HCT116 (cell line): ENCODE results near the gene ARRDC4. TPM values are rescaled to one million over a fixed set of nuclear protein-coding genes. Genes with fewer than 3 reads are reported as not detected.

ENCODE experiments used
- ATAC-seq: fragments of 200-7000 bp; cut with Tn5 transposase; 2 replicates; pipeline ENCODE4 v1.9.1; 2020; ENCODE audit warnings: mild to moderate bottlenecking, moderate library complexity
- BruUV-seq: library from RNA; stranded (reverse); fragments of 400-500 nt; replicated peaks from 2 replicates; lab custom pipeline; 2021; lab: Mats Ljungman, UMichigan
- CTCF ChIA-PET: fragments of 300-600 bp; sonication (Branson Sonifier 250); formaldehyde crosslinking; loops from one replicate; lab custom pipeline; 2021; ENCODE audit warnings: antibody characterized with exemption; lab: Charles Lee
- POLR2A ChIA-PET: fragments of 300-600, 350-600 bp; sonication (Branson Sonifier 250); formaldehyde crosslinking; loops from one replicate; lab custom pipeline; 2021; ENCODE audit warnings: antibody characterized with exemption; lab: Charles Lee
- RAD21 ChIA-PET, 2 experiments: fragments of 300-600 bp; sonication (Branson Sonifier 250); formaldehyde crosslinking; loops; one replicate each; lab custom pipeline; 2023; ENCODE audit warnings: low total read pairs in 2 of 2; ENCODE audit not compliant: uncharacterized antibody in 2 of 2, unreplicated experiment in 2 of 2, low non-redundant PET in 1 of 2; lab: Charles Lee
- DNase-seq: peaks from one replicate; pipeline ENCODE4 v3.0.0-alpha.2; 2010; ENCODE audit warnings: low read depth, low spot score
- H2AFZ ChIP-seq: fragments of 200-600 bp; shearing (Covaris generic), sonication (generic); 2 replicates; pipeline ENCODE4 v1.6.1; 2017; ENCODE audit warnings: low read depth, mixed run types, mixed read lengths, antibody characterized with exemption, low read length; ENCODE audit not compliant: poor library complexity, severe bottlenecking
- H3K27ac ChIP-seq: 2 replicates; pipeline ENCODE4 v1.5.1; 2012; ENCODE audit warnings: low read depth, low read length
- H3K27me3 ChIP-seq: fragments of 200-600 bp; sonication (generic); 2 replicates; pipeline ENCODE4 v1.6.1; 2016; ENCODE audit warnings: mixed run types, low read length, mixed read lengths; ENCODE audit not compliant: insufficient read depth
- H3K36me3 ChIP-seq, 2 experiments: fragments of 200-500 bp in 1 of 2; fragments of 200-600 bp in 1 of 2; sonication (Bioruptor generic) in 1 of 2; sonication (generic) in 1 of 2; 2 replicates each; pipeline versions ENCODE4 v1.5.1 to v1.6.1; 2014 to 2016; ENCODE audit warnings: low read length in 2 of 2, inconsistent platforms in 1 of 2, mixed read lengths in 1 of 2, mixed run types in 1 of 2; ENCODE audit not compliant: insufficient read depth in 2 of 2, control insufficient read depth in 1 of 2
- H3K4me1 ChIP-seq, 2 experiments: fragments of 200-600 bp in 1 of 2; sonication (generic) in 1 of 2; 2 replicates each; pipeline versions ENCODE4 v1.5.1 to v1.6.1; 2012 to 2017; ENCODE audit warnings: low read length in 2 of 2, inconsistent platforms in 1 of 2, mild to moderate bottlenecking in 1 of 2, mixed read lengths in 1 of 2, mixed run types in 1 of 2, moderate library complexity in 1 of 2; ENCODE audit not compliant: insufficient read depth in 2 of 2, control insufficient read depth in 1 of 2
- H3K4me2 ChIP-seq: fragments of 200-600 bp; sonication (generic); 2 replicates; pipeline ENCODE4 v1.6.1; 2017; ENCODE audit warnings: mixed run types, low read length, mixed read lengths
- H3K4me3 ChIP-seq, 2 experiments: fragments of 200-600 bp in 1 of 2; sonication (generic) in 1 of 2; replicated peaks in 1 of 2; 2 replicates each; pipeline ENCODE4 v1.5.1; 2011 to 2016; ENCODE audit warnings: low read length in 2 of 2, control low read depth in 1 of 2, low read depth in 1 of 2, mild to moderate bottlenecking in 1 of 2, mixed read lengths in 1 of 2, mixed run types in 1 of 2
- H3K79me2 ChIP-seq: fragments of 200-600 bp; sonication (generic); 2 replicates; pipeline ENCODE4 v1.6.1; 2017; ENCODE audit warnings: mild to moderate bottlenecking, mixed run types, low read length, moderate library complexity, mixed read lengths; ENCODE audit not compliant: insufficient read depth
- H3K9ac ChIP-seq: fragments of 200-600 bp; sonication (generic); 2 replicates; pipeline ENCODE4 v1.6.1; 2016; ENCODE audit warnings: low read length, mixed read lengths
- H3K9me2 ChIP-seq: fragments of 200-600 bp; sonication (generic), shearing (Covaris generic); 2 replicates; pipeline ENCODE4 v1.6.1; 2017; ENCODE audit warnings: mixed run types, mild to moderate bottlenecking, moderate library complexity; ENCODE audit not compliant: insufficient read depth
- H3K9me3 ChIP-seq, 2 experiments: fragments of 200-500 bp in 1 of 2; fragments of 200-600 bp in 1 of 2; sonication (Bioruptor generic) in 1 of 2; sonication (generic) in 1 of 2; 2 replicates each; pipeline ENCODE4 v1.6.1; 2014 to 2017; ENCODE audit warnings: low read length in 2 of 2, mixed read lengths in 2 of 2, inconsistent platforms in 1 of 2, low read depth in 1 of 2, mild to moderate bottlenecking in 1 of 2, mixed run types in 1 of 2, moderate library complexity in 1 of 2; ENCODE audit not compliant: control insufficient read depth in 1 of 2, insufficient read depth in 1 of 2
- H4K20me1 ChIP-seq: fragments of 200-600 bp; sonication (generic), shearing (Covaris generic); 2 replicates; pipeline ENCODE4 v1.6.1; 2017; ENCODE audit warnings: mixed run types, mild to moderate bottlenecking, moderate library complexity; ENCODE audit not compliant: insufficient read depth
- EGR1 ChIP-seq: IDR thresholded peaks from 2 replicates; pipeline ENCODE4 v1.6.1; 2012; ENCODE audit warnings: low read depth
- ELF1 ChIP-seq: IDR thresholded peaks from 2 replicates; pipeline ENCODE4 v1.6.1; 2012; ENCODE audit warnings: low read depth, borderline replicate concordance
- EZH2 ChIP-seq: fragments of 200-600 bp; sonication (generic); IDR thresholded peaks from 2 replicates; pipeline ENCODE4 v1.6.1; 2017; ENCODE audit warnings: antibody characterized with exemption, mixed run types
- JUND ChIP-seq: IDR thresholded peaks from 2 replicates; pipeline ENCODE4 v1.6.1; 2012
- POLR2A ChIP-seq: IDR thresholded peaks from 2 replicates; pipeline ENCODE4 v1.7.0; 2011; ENCODE audit warnings: borderline replicate concordance; ENCODE audit not compliant: insufficient read depth, insufficient read length; ENCODE audit errors: extremely low read depth
- POLR2AphosphoS5 ChIP-seq: IDR thresholded peaks from 2 replicates; pipeline ENCODE4 v1.6.1; 2011; ENCODE audit warnings: mild to moderate bottlenecking, low read depth, low read length, moderate library complexity
- RAD21 ChIP-seq: IDR thresholded peaks from 2 replicates; pipeline ENCODE4 v1.6.1; 2012; ENCODE audit warnings: low read depth, mild to moderate bottlenecking
- SIN3A ChIP-seq: IDR thresholded peaks from 2 replicates; pipeline ENCODE4 v1.6.1; 2012; ENCODE audit warnings: low read depth
- SP1 ChIP-seq: IDR thresholded peaks from 2 replicates; pipeline ENCODE4 v1.6.1; 2012; ENCODE audit warnings: low read depth
- SRF ChIP-seq: IDR thresholded peaks from 2 replicates; pipeline ENCODE4 v1.6.1; 2012; ENCODE audit warnings: low read depth
- TCF7L2 ChIP-seq: IDR thresholded peaks from 2 replicates; pipeline ENCODE4 v1.7.0; 2011; ENCODE audit warnings: borderline replicate concordance, inconsistent platforms; ENCODE audit not compliant: insufficient read depth, insufficient read length; ENCODE audit errors: extremely low read depth
- ZFX ChIP-seq: fragments of 450-650 bp; IDR thresholded peaks from 2 replicates; pipeline ENCODE4 v1.6.1; 2017
- ZNF274 ChIP-seq: fragments of 200-500 bp; sonication (Bioruptor generic); IDR thresholded peaks from 2 replicates; pipeline ENCODE4 v1.6.1; 2014; ENCODE audit warnings: mild to moderate bottlenecking, low read depth, low read length, inconsistent platforms
- intact Hi-C: fragments of 100-400 bp; cut with micrococcal nuclease; formaldehyde crosslinking; loops from 2 replicates; pipeline ENCODE4 v1.10.0; 2022
- total RNA-seq: library from RNA; stranded (reverse); gene quantifications from one replicate; pipeline ENCODE4 v1.2.1, GENCODE V29; 2021; ENCODE audit not compliant: unreplicated experiment
- TF ChIP-seq, protein P1 (sequence below), 3 experiments: fragments of 200-600 bp in 1 of 3; sonication (generic) in 1 of 3; IDR thresholded peaks in 2 of 3; conservative IDR thresholded peaks in 1 of 3; 2 replicates each; pipeline ENCODE4 v1.5.1; 2012 to 2017; ENCODE audit warnings: low read depth in 2 of 3, low read length in 2 of 3, antibody characterized with exemption in 1 of 3, borderline replicate concordance in 1 of 3, control low read depth in 1 of 3, mild to moderate bottlenecking in 1 of 3, mixed read lengths in 1 of 3, mixed run types in 1 of 3, moderate library complexity in 1 of 3; ENCODE audit not compliant: insufficient read depth in 1 of 3
- TF ChIP-seq, protein P2 (sequence below): IDR thresholded peaks from 2 replicates; pipeline ENCODE4 v1.6.1; 2012
- TF ChIP-seq, protein P3 (sequence below): IDR thresholded peaks from 2 replicates; pipeline ENCODE4 v1.6.1; 2012; ENCODE audit warnings: low read depth
- TF ChIP-seq, protein P4 (sequence below): IDR thresholded peaks from 2 replicates; pipeline ENCODE4 v1.6.1; 2012
- TF ChIP-seq, protein P5 (sequence below): IDR thresholded peaks from 2 replicates; pipeline ENCODE4 v1.6.1; 2011; ENCODE audit warnings: mild to moderate bottlenecking, low read length, moderate library complexity; ENCODE audit not compliant: insufficient replicate concordance; ENCODE audit errors: extremely low read depth

Gene ARRDC4
- total RNA-seq, 1 experiment from 2014 or later: 19.6 TPM

DNA sequence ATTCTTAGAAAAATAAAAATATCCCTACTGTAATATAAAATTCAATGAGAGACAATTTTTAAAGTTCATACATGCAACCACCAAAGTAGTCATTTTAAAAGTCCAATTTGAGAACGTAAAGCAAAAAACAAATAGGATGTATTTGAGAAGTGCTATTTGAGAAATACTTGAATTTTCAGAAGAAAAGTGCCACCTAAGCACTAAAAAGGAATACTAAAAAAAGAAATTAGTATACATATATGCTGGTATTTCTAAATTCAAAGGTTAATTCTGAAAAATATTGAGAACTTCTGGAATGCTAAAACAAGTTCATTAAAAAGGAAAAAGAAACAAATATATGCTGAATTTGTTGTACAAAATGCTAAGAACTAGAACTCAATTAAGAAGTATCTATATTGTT, 29.2 kb upstream of the ARRDC4 start:
- Histone ChIP-seq H3K27me3 (no peaks in the 10 kb centered on the region), H3K4me2 (no peak overlapping the region), H3K9ac (no peak overlapping the region), H3K9me2 (no peaks in the 10 kb centered on the region; the same call in 1 of the 2 replicates), H4K20me1 (no peaks in the 10 kb centered on the region; the same call in 1 of the 2 replicates), H3K9me3 (no peaks in the 10 kb centered on the region), H2AFZ (no peak overlapping the region), H3K4me3 (no peak overlapping the region), H3K4me1 (no peaks in the 10 kb centered on the region), H3K79me2 (no peaks in the 10 kb centered on the region), H3K27ac (no peak overlapping the region), H3K36me3 (no peaks in the 10 kb centered on the region)
- no peak for TF ChIP-seq ELF1
- TF ChIP-seq JUND: no peak
- TF ChIP-seq SRF: no peak
- TF ChIP-seq, protein P1, sequence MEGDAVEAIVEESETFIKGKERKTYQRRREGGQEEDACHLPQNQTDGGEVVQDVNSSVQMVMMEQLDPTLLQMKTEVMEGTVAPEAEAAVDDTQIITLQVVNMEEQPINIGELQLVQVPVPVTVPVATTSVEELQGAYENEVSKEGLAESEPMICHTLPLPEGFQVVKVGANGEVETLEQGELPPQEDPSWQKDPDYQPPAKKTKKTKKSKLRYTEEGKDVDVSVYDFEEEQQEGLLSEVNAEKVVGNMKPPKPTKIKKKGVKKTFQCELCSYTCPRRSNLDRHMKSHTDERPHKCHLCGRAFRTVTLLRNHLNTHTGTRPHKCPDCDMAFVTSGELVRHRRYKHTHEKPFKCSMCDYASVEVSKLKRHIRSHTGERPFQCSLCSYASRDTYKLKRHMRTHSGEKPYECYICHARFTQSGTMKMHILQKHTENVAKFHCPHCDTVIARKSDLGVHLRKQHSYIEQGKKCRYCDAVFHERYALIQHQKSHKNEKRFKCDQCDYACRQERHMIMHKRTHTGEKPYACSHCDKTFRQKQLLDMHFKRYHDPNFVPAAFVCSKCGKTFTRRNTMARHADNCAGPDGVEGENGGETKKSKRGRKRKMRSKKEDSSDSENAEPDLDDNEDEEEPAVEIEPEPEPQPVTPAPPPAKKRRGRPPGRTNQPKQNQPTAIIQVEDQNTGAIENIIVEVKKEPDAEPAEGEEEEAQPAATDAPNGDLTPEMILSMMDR (IDR thresholded peaks at IDR 0.05 in 2 of 3, conservative IDR thresholded peaks at IDR 0.05 in 1 of 3; ENCODE audit: borderline replicate concordance in 1 of 3, insufficient read depth in 1 of 3, low read depth in 2 of 3, low read length in 2 of 3): no peak
- TF ChIP-seq, protein P2, sequence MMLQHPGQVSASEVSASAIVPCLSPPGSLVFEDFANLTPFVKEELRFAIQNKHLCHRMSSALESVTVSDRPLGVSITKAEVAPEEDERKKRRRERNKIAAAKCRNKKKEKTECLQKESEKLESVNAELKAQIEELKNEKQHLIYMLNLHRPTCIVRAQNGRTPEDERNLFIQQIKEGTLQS: no peak
- no peak for TF ChIP-seq EZH2
- TF ChIP-seq EGR1: no peak
- TF ChIP-seq POLR2A: no peak
- TF ChIP-seq, protein P3, sequence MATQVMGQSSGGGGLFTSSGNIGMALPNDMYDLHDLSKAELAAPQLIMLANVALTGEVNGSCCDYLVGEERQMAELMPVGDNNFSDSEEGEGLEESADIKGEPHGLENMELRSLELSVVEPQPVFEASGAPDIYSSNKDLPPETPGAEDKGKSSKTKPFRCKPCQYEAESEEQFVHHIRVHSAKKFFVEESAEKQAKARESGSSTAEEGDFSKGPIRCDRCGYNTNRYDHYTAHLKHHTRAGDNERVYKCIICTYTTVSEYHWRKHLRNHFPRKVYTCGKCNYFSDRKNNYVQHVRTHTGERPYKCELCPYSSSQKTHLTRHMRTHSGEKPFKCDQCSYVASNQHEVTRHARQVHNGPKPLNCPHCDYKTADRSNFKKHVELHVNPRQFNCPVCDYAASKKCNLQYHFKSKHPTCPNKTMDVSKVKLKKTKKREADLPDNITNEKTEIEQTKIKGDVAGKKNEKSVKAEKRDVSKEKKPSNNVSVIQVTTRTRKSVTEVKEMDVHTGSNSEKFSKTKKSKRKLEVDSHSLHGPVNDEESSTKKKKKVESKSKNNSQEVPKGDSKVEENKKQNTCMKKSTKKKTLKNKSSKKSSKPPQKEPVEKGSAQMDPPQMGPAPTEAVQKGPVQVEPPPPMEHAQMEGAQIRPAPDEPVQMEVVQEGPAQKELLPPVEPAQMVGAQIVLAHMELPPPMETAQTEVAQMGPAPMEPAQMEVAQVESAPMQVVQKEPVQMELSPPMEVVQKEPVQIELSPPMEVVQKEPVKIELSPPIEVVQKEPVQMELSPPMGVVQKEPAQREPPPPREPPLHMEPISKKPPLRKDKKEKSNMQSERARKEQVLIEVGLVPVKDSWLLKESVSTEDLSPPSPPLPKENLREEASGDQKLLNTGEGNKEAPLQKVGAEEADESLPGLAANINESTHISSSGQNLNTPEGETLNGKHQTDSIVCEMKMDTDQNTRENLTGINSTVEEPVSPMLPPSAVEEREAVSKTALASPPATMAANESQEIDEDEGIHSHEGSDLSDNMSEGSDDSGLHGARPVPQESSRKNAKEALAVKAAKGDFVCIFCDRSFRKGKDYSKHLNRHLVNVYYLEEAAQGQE: no peak
- no peak for TF ChIP-seq TCF7L2
- no peak for TF ChIP-seq SP1
- no peak for TF ChIP-seq RAD21
- TF ChIP-seq POLR2AphosphoS5: no peak
- TF ChIP-seq ZFX: no peak
- TF ChIP-seq, protein P4, sequence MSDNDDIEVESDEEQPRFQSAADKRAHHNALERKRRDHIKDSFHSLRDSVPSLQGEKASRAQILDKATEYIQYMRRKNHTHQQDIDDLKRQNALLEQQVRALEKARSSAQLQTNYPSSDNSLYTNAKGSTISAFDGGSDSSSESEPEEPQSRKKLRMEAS: no peak
- TF ChIP-seq, protein P5, sequence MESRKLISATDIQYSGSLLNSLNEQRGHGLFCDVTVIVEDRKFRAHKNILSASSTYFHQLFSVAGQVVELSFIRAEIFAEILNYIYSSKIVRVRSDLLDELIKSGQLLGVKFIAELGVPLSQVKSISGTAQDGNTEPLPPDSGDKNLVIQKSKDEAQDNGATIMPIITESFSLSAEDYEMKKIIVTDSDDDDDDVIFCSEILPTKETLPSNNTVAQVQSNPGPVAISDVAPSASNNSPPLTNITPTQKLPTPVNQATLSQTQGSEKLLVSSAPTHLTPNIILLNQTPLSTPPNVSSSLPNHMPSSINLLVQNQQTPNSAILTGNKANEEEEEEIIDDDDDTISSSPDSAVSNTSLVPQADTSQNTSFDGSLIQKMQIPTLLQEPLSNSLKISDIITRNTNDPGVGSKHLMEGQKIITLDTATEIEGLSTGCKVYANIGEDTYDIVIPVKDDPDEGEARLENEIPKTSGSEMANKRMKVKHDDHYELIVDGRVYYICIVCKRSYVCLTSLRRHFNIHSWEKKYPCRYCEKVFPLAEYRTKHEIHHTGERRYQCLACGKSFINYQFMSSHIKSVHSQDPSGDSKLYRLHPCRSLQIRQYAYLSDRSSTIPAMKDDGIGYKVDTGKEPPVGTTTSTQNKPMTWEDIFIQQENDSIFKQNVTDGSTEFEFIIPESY: no peak
- no peak for TF ChIP-seq ZNF274
- TF ChIP-seq SIN3A: no peak
- ChIA-PET POLR2A (no interaction called here), CTCF (no interaction called here), RAD21 (no interaction called here)
- DNase-seq (no peak), ATAC-seq (no peak)
- no TSS peak for BruUV-seq
- intact Hi-C loops: no loop called here
